Endothelial cell of umbilical vein (primary cell): ENCODE data around the gene NDUFB6. TPM values are rescaled to one million over a fixed set of nuclear protein-coding genes. Genes with fewer than 3 reads are reported as not detected.

Experiments used
- BruUV-seq: library from RNA; stranded (reverse); fragments of 400-500 nt; replicated peaks from 2 replicates; lab custom pipeline; 2021; lab: Mats Ljungman, UMichigan
- CTCF ChIA-PET: fragments of 300-600, 350-600 bp; sonication (Branson Sonifier 250); formaldehyde crosslinking; loops from one replicate; lab custom pipeline; 2021; ENCODE audit warnings: antibody characterized with exemption, inconsistent platforms; lab: Charles Lee
- POLR2A ChIA-PET: fragments of 300-600, 350-600 bp; sonication (Branson Sonifier 250); formaldehyde crosslinking; loops from one replicate; lab custom pipeline; 2021; ENCODE audit warnings: antibody characterized with exemption, inconsistent platforms; lab: Charles Lee
- DNase-seq: peaks from one replicate; pipeline ENCODE4 v3.0.0-alpha.2; 2011; ENCODE audit warnings: low read depth, low spot score
- FAIRE-seq: peaks from 2 replicates; lab custom pipeline; 2011; peaks lifted over from hg19 to GRCh38; lab: Jason Lieb, UNC
- H2AFZ ChIP-seq: 2 replicates; pipeline ENCODE4 v1.6.0; 2012; ENCODE audit warnings: low read depth, low read length, control low read depth, inconsistent platforms
- H3K27ac ChIP-seq: 2 replicates; pipeline ENCODE4 v1.5.1; 2011; ENCODE audit warnings: low read depth, mild to moderate bottlenecking, control low read depth, low read length, moderate library complexity; ENCODE audit not compliant: insufficient read depth
- H3K27me3 ChIP-seq, 2 experiments: 2 replicates each; pipeline versions ENCODE4 v1.6.0 to v1.6.1; 2011; ENCODE audit warnings: low read length in 2 of 2, mixed read lengths in 1 of 2; ENCODE audit not compliant: control insufficient read depth in 2 of 2, insufficient read depth in 2 of 2
- H3K36me3 ChIP-seq, 2 experiments: 2 replicates in 1 of 2; 3 replicates in 1 of 2; pipeline ENCODE4 v1.5.1; 2011; ENCODE audit warnings: low read length in 2 of 2, mild to moderate bottlenecking in 1 of 2, moderate library complexity in 1 of 2; ENCODE audit not compliant: control insufficient read depth in 2 of 2, insufficient read depth in 2 of 2; ENCODE audit errors: extremely low read depth in 1 of 2
- H3K4me1 ChIP-seq: 3 replicates; pipeline ENCODE4 v1.5.1; 2011; ENCODE audit warnings: mild to moderate bottlenecking, low read length; ENCODE audit not compliant: control insufficient read depth, insufficient read depth; ENCODE audit errors: extremely low read depth
- H3K4me2 ChIP-seq: 2 replicates; pipeline ENCODE4 v1.6.1; 2011; ENCODE audit warnings: low read length, control low read depth, mixed read lengths; ENCODE audit not compliant: insufficient read depth
- H3K4me3 ChIP-seq, 3 experiments: fragments of 200-600 bp in 1 of 3; sonication (generic), shearing (Covaris generic) in 1 of 3; replicated peaks in 1 of 3; 2 replicates each; pipeline ENCODE4 v1.5.1; 2011 to 2016; ENCODE audit warnings: control low read depth in 3 of 3, low read length in 3 of 3, mild to moderate bottlenecking in 2 of 3, inconsistent platforms in 1 of 3, low read depth in 1 of 3, moderate library complexity in 1 of 3; ENCODE audit not compliant: insufficient read depth in 1 of 3
- H3K79me2 ChIP-seq: 2 replicates; pipeline ENCODE4 v1.6.0; 2012; ENCODE audit warnings: low read length, inconsistent platforms; ENCODE audit not compliant: control insufficient read depth, insufficient read depth
- H3K9ac ChIP-seq: replicated peaks from 2 replicates; pipeline ENCODE3; 2011; ENCODE audit warnings: low read length, control low read depth; ENCODE audit not compliant: insufficient read depth; ENCODE audit errors: extremely low read depth
- H3K9me1 ChIP-seq: replicated peaks from 3 replicates; pipeline ENCODE4 v1.6.0; 2011; ENCODE audit warnings: mild to moderate bottlenecking, low read length; ENCODE audit not compliant: control insufficient read depth, insufficient read depth; ENCODE audit errors: extremely low read depth
- H3K9me3 ChIP-seq: replicated peaks from 2 replicates; pipeline ENCODE4 v1.5.1; 2012; ENCODE audit warnings: low read length, inconsistent platforms; ENCODE audit not compliant: control insufficient read depth, insufficient read depth
- H4K20me1 ChIP-seq: replicated peaks from 2 replicates; pipeline ENCODE3; 2011; ENCODE audit warnings: mild to moderate bottlenecking, low read length; ENCODE audit not compliant: control insufficient read depth, insufficient read depth; ENCODE audit errors: extremely low read depth
- CTCF ChIP-seq, 2 donors: IDR thresholded peaks; 1 replicate in 1 of 2; 2 replicates in 1 of 2; pipeline ENCODE4 v1.5.1; 2011; ENCODE audit warnings: low read length in 2 of 2, mild to moderate bottlenecking in 2 of 2, moderate library complexity in 2 of 2, control low read depth in 1 of 2, inconsistent platforms in 1 of 2, low read depth in 1 of 2; ENCODE audit not compliant: insufficient read depth in 1 of 2; ENCODE audit errors: extremely low read depth in 1 of 2
- EZH2 ChIP-seq: IDR thresholded peaks from 2 replicates; pipeline ENCODE4 v1.6.1; 2012; ENCODE audit warnings: borderline replicate concordance, low read depth, mild to moderate bottlenecking, moderate library complexity, low read length, inconsistent platforms; ENCODE audit not compliant: severe bottlenecking
- FOS ChIP-seq: IDR thresholded peaks from 2 replicates; pipeline ENCODE4 v1.6.1; 2011; ENCODE audit warnings: mild to moderate bottlenecking, low read length, moderate library complexity, borderline replicate concordance; ENCODE audit not compliant: insufficient read depth
- JUN ChIP-seq: IDR thresholded peaks from 2 replicates; pipeline ENCODE4 v1.6.1; 2011; ENCODE audit warnings: borderline replicate concordance, low read depth; ENCODE audit not compliant: insufficient read length, insufficient read depth
- MAX ChIP-seq: IDR thresholded peaks from 2 replicates; pipeline ENCODE4 v1.6.1; 2011; ENCODE audit not compliant: insufficient read depth, insufficient read length
- MYC ChIP-seq: IDR thresholded peaks from one replicate; pipeline ENCODE4 v1.6.1; 2011; ENCODE audit warnings: mild to moderate bottlenecking, low read depth, low read length
- dilution Hi-C: fragments of 300-500 bp; cut with MboI; formaldehyde crosslinking; loops from one replicate; pipeline ENCODE4 v1.15.0; 2019; ENCODE audit warnings: low sequenced_read_pairs; ENCODE audit not compliant: extremely low pct_ligation_motif_present
- intact Hi-C: fragments of 100-400 bp; cut with micrococcal nuclease; formaldehyde crosslinking; loops from one replicate; pipeline ENCODE4 v1.10.0; 2022
- polyA plus RNA-seq, 4 experiments: library from polyadenylated mRNA; depleted of rRNA in 3 of 4; stranded (reverse) in 3 of 4; unstranded in 1 of 4; fragments of >200 nt; gene quantifications; 2 replicates each; pipeline versions ENCODE4 v1.2.1 to v1.2.3, GENCODE V29; 2011 to 2012; ENCODE audit warnings: missing spikeins in 1 of 4
- total RNA-seq: library from RNA; stranded (reverse); gene quantifications from 2 replicates; pipeline ENCODE4 v1.2.3, GENCODE V29; 2021

Gene NDUFB6
- total and polyA plus RNA-seq, 2 donors (not counting 3 experiments of a cell fraction or from before 2014, with no cell fraction given): 53.5 to 59.2 TPM

GRCh38 chr9:32581512-32582143 lies 8.7 kb upstream of the NDUFB6 start:
- peaks cover 9% of the 10 kb centered on the region for H3K4me1 ChIP-seq
- H3K79me2 ChIP-seq: no peaks in the 10 kb centered on the region
- H3K27me3 ChIP-seq: peaks cover 8 to 10% of the 10 kb centered on the region in 2 experiments
- FAIRE-seq: peak; percentile 58
- H3K9me1 ChIP-seq: no peaks in the 10 kb centered on the region
- H3K36me3 ChIP-seq: no peaks in the 10 kb centered on the region
- CTCF ChIA-PET: interaction anchor here (0.7 to 20.3 kb wide), 34 partner anchors 9 to 645 kb away, joined by 3 to 1384 read pairs (median 4); partner anchors contain the start of genes ACO1, NDUFB6, RIGI and SMIM27
- no peaks in the 10 kb centered on the region for H3K9me3 ChIP-seq
- no peaks in the 10 kb centered on the region for H4K20me1 ChIP-seq
- intact Hi-C loops (loop anchor here (1.0 to 10.0 kb wide), 5 partner anchors 55 to 646 kb away; partner anchors contain the start of gene RIGI), dilution Hi-C loops (no loop called here)
- no peak overlapping the region for H3K27ac ChIP-seq
- BruUV-seq: no TSS peak
- H3K9ac ChIP-seq: no peak overlapping the region
- peak; percentile 73 for DNase-seq
- POLR2A ChIA-PET: no interaction called here
- H2AFZ ChIP-seq: no peak overlapping the region
- TF ChIP-seq MAX (no peak), EZH2 (no peak), FOS (no peak), CTCF (IDR thresholded peaks at IDR 0.05; ENCODE audit: extremely low read depth in 1 of 2, insufficient read depth in 1 of 2, low read depth in 1 of 2, low read length in 2 of 2) (peak; percentile 50 to 60), MYC (no peak), JUN (no peak)
- no peak overlapping the region for H3K4me3 ChIP-seq
- peak overlapping the region; percentile 12 for H3K4me2 ChIP-seq
